Stimulated activated CD4-positive, alpha-beta T cell treated with anti-CD3 and anti-CD28 coated beads, Interleukin-4, amount 100 ng/mL, for 1 hour (primary cell): ENCODE results near the gene MIF4GD.
A peak's percentile ranks its signal among the peaks of the same experiment; 100 is the strongest.
"Not testable (repeated sequence)": the region's sequence is repeated elsewhere in the genome, so short reads cannot be mapped to it uniquely, and the experiment has no call there.

ENCODE experiments used
- DNase-seq: peaks from one replicate; pipeline ENCODE4 v3.0.0-alpha.2; 2020

The MIF4GD gene, protein sequence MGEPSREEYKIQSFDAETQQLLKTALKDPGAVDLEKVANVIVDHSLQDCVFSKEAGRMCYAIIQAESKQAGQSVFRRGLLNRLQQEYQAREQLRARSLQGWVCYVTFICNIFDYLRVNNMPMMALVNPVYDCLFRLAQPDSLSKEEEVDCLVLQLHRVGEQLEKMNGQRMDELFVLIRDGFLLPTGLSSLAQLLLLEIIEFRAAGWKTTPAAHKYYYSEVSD

DNA sequence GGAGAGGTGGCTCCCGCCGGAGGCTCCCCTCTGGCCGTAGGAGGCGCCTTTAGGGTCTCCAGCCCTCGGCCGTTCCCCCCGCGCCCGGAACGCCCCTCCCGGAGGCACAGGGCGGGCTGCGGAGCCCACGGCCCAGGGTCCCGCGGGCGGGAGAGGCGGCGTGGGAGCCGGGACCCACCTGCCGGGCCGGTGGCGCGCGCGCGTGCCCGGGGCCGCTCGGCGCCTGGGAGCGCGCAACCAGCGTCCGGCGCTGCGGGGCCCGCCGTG, at the start of gene MIF4GD:
MIF4GD (minus strand) TSS at position 266 of the 267 bp plus-strand sequence. CDS start 1,036 bp downstream, outside the sequence.
- no peak for DNase-seq

DNA sequence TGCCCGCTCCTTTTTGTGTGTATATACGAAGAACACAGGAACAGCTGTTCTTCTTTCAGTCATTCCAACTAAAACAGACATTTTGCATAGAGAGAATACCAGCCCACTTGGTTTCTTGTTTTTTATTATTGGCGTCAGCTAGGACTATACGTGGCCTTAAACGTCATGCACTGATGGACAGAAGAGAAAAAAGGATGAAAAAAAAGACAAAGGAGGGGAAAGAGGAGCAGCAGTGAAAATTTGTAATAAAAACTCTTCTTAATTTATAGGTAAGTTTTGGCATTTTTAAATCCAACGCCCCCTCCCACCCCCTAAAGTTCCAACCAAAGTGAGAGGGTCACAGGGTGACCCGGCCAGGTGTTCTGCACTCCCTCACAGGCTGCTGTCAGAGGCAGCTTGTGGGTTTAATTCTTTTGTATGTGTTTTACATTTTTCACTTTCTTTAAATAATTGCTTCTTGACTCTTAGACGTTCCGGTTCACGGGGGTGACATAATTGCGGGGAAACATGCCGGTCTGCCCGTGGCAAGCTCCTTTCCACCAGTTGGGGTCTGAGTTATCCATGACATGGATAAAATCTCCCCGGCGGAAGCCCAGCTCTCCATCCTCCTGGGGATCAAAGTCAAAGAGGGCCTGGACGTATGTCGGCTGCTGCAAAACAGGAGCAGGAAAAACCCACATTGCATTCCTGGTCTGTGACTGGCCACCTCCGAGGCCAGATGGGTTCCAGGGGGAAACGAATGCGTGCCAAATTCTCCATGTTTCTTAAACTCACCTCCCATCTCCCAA, 49.1 kb upstream of the MIF4GD start:
- DNase-seq, result no peak

DNA sequence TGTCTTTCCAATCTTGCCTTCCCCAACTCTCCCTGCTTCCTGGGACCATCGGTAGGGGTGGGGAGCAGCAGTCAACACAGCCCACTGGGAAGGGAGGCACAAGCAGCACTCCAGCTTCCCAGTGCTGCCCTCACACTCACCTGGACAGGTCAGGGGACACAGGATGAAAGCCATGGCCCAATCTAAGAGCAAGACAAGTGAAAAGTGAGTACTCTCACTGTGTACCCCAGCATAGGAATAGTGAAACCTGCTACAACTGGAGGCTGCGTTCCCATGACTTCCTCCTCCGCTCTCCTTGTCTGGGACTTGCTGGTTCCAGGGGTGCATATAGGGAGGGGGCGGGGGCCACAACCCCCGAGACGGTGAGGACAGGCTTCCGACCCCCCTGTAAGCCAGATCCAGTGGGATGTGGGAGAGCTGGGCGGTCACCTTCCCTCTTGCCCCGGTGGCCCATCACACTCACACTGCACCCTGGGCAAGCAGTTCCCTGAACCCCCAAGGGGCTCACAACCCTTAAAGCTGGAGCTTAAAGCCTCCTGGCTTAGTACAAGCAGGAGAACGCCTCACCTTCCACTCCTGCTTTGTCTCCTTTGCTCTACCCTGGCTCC, 47.7 kb upstream of the MIF4GD start:
- no peak for DNase-seq

DNA sequence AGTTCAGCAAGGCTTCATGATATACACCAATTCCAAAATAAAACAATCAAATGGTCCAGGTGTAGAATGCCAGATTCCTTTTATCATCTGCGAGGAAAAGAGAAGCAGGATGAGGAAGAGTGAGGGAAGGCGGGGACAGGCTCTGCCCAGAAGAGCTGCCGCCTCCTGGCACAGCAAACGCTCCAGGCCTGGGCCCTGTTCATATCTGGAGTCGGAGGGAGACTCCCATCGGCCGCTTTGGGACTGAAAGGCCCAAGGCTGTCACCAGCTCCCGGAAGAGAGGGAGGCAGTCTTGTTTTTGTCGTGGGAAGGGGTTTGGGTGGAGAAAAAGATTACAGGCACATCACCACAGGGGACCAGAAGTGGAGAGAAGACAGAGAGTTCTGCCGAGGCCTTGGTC, 47.2 kb upstream of the MIF4GD start:
- DNase-seq, result no peak

DNA sequence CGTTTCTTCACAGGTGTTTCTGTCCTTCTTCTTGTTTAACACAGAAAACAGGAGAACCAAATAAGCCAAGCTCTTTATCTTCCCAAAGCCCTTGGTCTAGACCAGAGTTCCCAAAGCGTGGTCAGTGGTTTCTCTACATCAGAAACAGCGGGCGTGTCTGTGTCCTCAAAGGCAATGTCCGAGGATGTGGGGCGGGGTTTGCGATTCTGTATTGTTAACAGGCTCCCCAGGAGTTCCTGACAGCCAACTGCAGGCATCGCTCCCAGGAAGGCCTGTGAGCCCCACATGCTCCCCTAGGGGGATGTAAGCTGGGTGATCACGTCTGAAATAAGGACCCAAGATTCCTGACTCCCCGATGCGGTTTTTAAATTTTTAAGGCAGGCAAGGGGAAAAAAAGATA, 46.6 kb upstream of the MIF4GD start:
- DNase-seq, result no peak

DNA sequence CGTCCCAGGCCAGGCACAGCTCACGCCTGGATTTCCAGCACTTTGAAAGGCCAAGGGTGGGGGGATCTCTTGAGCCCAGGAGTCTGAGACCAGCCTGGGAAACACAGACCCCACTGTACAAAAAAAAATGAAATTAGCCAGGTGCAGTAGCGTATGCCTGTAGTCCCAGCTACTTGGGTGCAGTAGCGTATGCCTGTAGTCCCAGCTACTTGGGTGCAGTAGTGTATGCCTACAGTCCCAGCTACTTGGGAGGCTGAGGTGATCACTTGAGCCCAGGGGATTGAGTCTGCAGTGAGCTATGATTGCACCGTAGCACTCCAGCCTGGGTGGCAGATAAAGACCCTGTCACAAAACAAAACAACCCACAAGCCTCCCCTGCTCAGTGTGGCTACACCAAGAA, 45.2 kb upstream of the MIF4GD start:
- DNase-seq, result no peak

DNA sequence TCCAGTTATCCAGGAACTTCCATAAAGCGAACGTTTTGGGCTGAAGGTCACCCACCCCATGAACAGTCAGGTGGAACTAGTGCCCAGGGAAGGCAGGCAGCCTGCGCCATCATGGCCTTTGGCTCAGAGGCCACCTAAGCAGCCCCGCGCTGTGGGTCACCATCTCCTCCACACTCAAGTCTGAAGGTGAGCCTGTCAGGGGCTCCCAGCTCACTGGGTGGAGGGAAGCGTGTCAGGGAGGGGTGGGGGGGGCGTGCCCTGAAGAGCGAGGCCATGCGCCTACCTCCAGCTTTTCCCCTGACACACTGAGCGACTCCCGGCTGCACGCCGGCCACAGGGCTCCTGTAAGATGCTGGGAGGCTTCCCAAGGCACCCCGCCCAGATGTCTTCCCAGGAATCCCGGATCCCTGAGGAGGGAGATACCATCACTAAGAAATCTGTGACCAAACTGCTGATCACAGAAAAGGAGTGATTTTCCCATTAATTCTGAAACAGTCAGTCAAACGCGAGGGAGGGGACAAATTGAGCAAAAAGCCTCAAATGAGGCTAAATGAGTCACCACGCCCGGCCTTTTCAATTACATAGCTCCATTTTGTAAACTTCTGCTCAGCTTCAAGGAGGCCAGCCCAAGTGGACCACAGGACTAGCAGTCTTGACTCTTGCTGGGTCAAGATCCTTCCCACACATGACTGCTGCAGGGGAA, 44.7 kb upstream of the MIF4GD start:
- DNase-seq, result no peak

DNA sequence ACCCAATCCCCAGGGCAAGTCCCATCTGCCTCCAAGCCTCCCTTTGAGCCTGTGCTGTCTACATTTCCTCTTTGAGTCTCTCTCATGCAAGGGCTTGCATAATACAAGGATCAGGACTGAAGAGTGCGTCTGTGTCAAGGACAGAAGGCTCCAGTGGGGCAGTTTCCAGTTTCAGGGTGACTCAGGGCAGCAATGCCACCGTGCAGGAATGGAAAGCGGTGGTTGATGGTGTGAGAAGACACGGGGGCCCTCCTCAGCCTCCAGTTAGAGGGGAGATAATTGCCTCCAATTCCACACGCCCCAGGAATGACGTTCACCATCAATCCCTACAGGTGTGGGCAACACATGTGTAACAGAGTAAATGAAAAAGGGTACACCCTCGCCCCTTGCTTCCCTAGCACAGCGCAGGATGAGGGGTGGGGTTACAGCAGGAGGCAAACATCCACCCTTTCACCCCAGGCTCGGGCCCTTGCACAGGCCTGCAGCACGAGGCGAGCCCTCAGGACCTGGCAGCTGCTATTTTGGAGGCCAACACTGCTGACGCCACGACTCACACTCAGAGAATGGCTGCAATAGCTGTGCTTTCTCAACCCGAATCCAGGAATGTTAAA, 43.0 kb upstream of the MIF4GD start:
- DNase-seq, result no peak

DNA sequence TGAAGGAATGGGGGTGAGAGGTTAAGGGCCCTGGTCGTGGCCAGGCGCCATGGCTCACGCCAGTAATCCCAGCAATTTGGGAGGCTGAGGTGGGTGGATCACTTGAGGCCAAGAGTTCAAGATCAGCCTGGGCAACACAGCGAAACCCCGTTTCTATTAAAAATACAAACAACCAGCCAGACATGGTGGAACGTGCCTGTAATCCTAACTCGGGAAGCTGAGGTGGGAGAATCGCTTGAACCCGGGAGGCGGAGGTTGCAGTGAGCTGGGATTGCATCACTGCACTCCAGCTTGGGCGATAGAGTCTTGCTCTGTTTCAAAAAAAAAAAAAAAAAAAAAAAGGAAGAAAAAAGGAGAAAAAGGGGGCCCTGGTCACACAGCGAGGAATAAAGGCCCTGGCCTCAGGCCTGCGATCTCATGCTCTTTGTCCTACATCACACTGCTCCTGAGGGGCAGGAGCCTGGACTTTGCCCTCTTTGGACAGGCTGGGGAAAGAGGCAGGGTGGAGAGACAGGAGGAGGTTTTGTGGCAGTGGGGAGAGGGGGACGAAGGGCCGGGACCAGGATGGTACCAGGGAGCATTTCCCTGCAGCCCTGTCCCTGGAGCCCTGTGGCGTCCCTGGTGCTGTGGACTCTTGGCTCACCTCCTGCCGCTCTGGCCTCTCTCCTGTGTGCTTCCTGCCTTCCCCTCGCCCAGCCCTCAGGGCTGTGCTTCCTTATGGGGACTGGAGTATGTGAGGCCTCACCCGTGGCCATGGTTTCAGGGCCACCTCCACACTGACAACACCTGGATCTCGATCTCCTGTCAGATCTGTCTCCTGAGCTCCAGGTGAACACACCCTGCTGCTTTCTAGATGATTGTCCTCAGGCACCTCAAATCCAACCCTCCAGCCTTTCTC, 38.0 kb upstream of the MIF4GD start:
- no peak for DNase-seq

DNA sequence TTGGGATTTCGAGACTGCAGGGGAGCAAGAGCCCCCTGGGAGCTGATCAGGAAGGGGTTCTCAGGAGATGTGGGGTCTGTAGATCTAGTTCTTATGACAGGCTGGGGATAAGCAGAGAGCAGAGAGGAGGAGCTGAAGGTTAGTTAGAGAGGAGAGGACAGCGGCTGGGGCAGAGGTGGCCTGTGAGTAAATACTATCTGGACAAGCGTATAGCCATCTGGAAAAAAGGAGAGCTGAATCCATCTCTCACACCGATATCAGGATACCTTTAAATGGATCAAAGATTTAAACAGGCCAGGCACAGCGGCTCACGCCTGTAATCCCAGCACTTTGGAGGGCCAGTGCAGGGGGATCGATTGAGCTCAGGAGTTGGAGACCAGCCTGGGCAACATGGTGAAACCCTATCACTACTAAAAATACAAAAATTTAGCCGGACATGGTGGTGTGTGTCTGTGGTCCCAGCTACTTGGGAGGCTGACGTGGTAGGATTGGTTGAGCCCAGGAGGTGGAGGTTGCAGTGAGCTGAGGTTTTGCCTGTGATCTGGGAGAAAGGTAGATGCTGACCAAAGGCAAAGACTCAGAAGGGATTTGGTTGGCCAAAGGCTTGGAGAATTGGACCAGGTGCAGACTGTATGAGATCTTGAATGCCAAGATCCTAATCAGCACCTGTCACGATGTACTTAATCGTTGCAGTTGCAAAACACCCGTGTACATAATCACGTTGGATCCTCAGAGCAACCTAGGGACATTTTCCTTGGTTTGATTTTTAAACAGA, 37.1 kb upstream of the MIF4GD start:
- DNase-seq, result no peak

DNA sequence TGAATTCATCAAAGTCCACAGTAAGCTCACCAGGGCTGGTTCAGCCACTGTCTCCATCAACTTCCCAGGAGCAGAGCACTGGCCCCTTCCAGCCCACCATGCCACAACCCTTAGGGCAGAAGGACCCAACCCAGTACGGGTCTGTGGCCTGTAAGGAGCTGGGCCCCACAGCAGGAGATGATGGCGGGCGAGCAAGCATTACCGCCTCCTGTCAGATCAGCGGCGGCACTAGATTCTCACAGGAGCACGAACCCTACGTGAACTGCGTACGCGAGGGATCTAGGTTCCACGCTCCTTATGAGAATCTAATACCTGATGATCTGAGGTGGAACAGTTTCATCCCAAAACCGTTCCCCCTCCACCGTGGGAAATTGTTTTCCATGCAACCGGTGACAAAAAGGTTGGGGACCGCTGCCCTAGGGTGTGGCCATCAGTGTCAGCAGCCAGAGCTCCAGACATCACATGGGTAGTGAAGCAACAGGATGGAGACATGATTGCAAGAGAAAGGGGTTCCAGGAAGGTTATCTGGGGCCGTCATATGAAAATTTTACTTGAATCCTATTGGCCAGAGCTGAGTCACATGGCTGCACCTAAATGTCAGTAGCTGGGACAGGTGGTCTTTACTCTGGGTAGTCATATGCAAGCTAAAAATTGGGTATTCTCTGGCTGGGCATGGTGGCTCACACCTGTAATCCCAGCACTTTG, 30.6 kb upstream of the MIF4GD start:
- DNase-seq, result no peak

DNA sequence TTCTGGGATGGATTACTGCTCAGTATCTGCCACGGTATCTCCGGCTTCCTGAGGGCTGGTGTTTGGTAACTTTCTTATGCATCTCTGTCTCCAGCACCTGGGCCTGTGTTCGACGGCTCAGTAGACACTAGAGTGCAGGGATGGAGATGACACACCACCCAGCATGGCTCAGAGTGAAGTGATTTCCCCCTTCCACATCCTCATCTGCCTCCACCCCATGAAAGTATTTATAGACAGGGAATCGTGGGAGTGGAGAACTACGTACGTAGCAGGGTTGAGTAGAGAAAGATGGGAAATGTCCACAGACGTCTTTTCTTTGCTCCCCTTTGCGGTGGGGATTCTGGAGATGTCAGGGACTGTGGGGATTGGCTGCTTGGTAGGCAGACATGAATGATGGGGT, 30.0 kb upstream of the MIF4GD start:
- no peak for DNase-seq

DNA sequence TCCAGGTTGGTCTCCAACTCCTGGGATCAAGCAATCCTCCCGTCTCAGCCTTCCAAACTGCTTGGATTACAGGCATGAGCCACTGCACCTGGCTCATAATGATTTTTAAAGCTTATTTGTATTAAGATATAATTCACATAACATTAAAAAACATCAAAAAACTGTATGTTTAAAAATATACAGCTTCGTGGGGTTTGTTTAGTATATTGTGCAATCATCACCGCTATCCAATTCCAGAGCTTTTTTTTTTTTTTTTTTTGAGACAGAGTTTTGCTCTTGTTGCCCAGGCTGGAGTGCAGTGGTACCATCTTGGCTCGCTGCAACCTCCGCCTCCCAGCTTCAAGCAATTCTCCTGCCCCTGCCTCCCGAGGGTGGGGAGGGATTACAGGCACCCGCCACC, 29.2 kb upstream of the MIF4GD start:
- DNase-seq, result no peak

DNA sequence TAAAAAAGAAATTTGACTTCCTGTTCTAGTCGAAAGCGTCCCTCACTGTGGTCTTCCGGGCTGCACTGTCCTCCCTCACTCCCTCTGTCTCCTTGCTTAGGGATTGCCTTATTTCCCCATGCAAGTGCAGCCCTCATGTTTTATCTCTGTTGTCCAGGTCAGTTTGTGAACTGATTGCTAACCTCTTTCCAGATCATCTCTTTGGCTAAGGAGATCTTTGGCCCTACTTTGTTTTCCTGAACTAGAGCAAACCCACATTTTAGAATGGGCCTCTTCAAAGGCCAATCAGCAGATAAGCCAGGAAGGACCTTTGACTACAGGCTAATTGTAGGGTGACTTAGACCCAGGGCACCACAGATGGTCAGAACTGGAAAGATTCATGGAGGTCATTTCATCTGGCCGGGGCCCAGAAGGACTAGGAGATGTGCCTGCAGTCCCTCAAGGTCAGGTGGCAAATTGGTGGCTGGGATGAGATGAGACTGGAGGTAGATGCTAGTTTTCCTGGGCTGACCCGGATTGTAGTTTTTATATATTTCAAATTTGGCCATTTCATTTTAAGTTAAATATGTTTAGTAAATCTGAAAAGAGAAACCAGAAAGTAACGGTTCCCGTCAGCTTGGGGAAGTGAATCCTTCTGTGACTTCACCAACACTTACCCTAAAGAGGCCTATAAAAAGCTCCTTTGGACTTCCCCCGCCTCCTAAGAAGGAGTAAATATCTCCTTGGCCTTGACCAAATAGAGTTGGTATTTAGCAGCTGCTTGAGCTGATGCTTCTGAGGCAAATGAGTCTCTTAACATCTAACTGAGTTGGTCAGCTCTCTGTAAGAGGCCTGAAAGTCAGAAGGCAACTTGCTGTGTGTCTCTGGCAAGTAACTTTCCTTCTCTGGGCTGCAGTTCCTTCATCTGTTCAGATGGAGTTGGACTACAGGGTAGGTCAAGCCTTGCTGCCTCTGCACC, 24.4 kb upstream of the MIF4GD start:
- no peak for DNase-seq

DNA sequence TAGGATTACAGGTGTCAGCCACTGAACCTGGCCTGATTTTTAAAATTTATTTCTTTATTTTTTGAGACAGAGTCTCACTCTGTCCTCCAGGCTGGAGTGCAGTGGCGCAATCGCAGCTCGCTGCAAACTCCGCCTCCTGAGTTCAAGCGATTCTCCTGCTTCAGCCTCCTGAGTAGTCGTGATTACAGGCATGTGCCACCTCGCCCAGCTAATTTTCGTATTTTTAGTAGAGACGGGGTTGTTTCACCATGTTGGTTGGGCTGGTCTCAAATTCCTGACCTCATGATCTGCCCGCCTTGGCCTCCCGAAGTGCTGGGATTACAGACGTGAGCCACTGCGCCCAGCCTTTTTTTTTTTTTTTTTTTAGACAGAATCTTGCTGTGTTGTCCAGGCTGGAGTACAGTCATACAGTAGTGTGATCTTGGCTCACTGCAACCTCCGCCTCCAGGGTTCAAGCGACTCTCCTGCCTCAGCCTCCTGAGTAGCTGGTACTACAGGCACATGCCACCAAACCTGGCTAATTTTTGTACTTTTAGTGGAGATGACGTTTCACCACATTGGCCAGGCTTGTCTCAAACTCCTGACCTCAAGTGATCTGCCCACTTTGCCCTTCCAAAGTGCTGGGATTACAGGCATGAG, 21.9 kb upstream of the MIF4GD start:
- not testable (repeated sequence) for DNase-seq

DNA sequence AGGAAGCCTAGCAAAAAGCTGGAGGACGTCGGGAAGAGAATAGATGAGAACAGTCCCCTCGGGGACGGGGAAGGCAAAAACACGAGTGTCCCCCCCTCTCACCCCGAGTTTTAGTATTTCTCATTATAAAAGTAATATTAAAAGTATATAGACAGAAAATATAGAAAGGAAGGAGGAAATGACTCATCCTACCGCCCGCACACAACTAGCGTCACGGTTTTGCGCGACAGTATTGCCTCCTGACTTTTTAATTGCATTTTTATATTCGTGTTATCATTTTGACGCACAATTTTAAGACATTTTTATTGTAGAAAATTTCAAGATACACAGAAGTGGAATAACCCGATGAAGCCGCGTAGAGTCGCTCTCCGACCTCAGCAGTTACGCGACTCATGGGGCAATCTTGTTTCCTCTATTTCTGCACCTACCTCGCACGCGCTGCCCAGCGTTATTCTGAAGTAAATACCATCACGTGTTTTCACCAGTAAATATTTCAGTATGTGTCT, 18.9 kb upstream of the MIF4GD start:
- peak; percentile 72 for DNase-seq

DNA sequence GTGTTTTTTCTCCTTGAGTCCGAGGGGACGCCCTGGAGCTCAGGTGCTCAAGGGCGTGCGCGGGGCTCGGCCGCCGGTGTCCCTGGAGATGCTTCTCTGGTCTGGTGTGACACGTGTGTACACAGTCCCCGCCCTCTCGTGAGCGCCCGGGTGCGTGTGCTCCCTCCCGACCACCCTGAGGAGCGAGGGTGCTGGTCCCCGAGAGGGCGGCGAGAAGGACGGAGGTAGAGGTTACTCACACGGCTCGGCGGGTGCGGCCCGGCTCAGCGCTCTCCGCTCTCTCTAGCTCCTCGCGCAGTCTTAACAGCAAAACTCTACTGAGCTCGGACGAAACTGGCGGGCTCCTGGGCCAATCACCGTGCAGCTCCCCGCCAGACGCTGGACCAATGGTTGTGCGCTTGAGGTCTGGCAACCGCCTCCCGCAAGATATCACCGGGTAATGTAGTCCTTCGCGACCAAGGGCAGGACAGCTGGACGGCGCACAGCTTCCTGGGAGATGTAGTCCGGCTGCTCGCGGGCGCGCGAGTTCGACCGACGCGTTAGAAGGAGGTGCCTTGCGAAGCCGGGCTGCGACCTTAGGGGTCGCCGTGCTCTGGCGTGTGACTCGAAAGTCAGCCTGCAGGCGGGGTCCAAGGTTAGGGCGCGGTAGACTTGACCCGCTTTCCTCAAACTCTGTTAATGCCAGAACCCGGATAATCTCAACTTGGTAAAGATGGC, 18.2 kb upstream of the MIF4GD start, which contains the start of gene SLC25A19:
SLC25A19 (minus strand) TSS at position 319 of the 717 bp plus-strand sequence. CDS start 2,669 bp downstream, outside the sequence.
- peak; percentile 93 for DNase-seq

DNA sequence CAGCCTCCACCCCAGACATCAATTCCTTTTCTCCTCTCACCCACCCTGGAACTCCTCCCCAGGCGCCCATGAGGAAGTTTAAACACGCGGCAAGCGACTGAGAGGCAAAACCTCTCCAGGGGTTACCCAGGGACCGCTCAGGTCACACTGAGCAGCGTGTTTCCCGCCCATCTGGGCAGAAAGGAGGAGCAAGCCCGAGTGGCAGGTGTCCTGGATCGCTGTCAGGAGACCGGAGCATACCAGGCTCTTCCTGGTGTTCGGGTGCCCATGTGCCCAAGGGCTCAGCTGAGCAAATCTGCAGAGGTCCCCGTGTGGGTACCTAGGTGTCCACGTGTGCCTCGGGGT, 17.7 kb upstream of the MIF4GD start:
- DNase-seq, result no peak
